Measurements from ENCODE around the gene EXOG.

DNA sequence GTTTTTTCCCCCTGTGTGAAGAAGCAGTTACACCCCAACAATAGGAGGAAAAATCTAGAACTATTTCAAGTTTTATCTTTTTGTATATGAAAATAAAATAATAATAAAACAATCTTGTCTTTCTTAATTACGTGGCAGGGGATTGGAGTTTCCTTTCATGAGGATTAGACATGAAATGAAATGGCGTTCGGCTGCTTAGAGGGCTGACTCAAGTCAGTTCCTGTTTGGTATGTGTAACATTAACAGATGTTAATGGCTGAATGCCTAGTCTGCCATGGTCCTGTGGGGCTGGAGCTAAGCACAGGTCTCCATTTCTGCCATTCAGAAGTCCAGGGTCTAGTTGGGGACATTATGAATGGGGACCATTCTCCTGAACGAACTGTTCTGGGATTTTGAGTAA is 3.1 kb upstream of the EXOG start:
- TF ChIP-seq, protein P1, sequence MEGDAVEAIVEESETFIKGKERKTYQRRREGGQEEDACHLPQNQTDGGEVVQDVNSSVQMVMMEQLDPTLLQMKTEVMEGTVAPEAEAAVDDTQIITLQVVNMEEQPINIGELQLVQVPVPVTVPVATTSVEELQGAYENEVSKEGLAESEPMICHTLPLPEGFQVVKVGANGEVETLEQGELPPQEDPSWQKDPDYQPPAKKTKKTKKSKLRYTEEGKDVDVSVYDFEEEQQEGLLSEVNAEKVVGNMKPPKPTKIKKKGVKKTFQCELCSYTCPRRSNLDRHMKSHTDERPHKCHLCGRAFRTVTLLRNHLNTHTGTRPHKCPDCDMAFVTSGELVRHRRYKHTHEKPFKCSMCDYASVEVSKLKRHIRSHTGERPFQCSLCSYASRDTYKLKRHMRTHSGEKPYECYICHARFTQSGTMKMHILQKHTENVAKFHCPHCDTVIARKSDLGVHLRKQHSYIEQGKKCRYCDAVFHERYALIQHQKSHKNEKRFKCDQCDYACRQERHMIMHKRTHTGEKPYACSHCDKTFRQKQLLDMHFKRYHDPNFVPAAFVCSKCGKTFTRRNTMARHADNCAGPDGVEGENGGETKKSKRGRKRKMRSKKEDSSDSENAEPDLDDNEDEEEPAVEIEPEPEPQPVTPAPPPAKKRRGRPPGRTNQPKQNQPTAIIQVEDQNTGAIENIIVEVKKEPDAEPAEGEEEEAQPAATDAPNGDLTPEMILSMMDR (IDR thresholded peaks at IDR 0.05), result no peak
- TF ChIP-seq ZNF219 (CRISPR knock-in tag; IDR thresholded peaks at IDR 0.05; ENCODE audit: borderline replicate concordance), result no peak
- TF ChIP-seq NFYB (CRISPR knock-in tag; conservative IDR thresholded peaks at IDR 0.05; ENCODE audit: low read depth), result no peak
- TF ChIP-seq, protein P2, sequence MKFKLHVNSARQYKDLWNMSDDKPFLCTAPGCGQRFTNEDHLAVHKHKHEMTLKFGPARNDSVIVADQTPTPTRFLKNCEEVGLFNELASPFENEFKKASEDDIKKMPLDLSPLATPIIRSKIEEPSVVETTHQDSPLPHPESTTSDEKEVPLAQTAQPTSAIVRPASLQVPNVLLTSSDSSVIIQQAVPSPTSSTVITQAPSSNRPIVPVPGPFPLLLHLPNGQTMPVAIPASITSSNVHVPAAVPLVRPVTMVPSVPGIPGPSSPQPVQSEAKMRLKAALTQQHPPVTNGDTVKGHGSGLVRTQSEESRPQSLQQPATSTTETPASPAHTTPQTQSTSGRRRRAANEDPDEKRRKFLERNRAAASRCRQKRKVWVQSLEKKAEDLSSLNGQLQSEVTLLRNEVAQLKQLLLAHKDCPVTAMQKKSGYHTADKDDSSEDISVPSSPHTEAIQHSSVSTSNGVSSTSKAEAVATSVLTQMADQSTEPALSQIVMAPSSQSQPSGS (CRISPR knock-in tag; IDR thresholded peaks at IDR 0.05; ENCODE audit: borderline replicate concordance, low read depth), result no peak
- no peak for TF ChIP-seq SOX15 (CRISPR knock-in tag; IDR thresholded peaks at IDR 0.05)
- no peak for TF ChIP-seq ZNF121 (CRISPR knock-in tag; IDR thresholded peaks at IDR 0.05)
- TF ChIP-seq CREM (CRISPR knock-in tag; IDR thresholded peaks at IDR 0.05), result no peak
- TF ChIP-seq, protein P3, sequence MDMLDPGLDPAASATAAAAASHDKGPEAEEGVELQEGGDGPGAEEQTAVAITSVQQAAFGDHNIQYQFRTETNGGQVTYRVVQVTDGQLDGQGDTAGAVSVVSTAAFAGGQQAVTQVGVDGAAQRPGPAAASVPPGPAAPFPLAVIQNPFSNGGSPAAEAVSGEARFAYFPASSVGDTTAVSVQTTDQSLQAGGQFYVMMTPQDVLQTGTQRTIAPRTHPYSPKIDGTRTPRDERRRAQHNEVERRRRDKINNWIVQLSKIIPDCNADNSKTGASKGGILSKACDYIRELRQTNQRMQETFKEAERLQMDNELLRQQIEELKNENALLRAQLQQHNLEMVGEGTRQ (CRISPR knock-in tag; IDR thresholded peaks at IDR 0.05), result no peak
- TF ChIP-seq SP1 (CRISPR knock-in tag; conservative IDR thresholded peaks at IDR 0.05), result no peak
- TF ChIP-seq ZNF232 (CRISPR knock-in tag; IDR thresholded peaks at IDR 0.05), result no peak
- TF ChIP-seq, protein P4, sequence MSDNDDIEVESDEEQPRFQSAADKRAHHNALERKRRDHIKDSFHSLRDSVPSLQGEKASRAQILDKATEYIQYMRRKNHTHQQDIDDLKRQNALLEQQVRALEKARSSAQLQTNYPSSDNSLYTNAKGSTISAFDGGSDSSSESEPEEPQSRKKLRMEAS (CRISPR knock-in tag; IDR thresholded peaks at IDR 0.05), result no peak

Measured in WTC11 (cell line).